Measurements from ENCODE around the gene PGAP6. TPM values are rescaled to one million over a fixed set of nuclear protein-coding genes. Genes with fewer than 3 reads are reported as not detected.

Gene PGAP6
- total and polyA plus RNA-seq, 2 of the 13 experiments (the other 11 are each of a cell fraction or from before 2014, with no cell fraction given), result 52.7 to 136 TPM

DNA sequence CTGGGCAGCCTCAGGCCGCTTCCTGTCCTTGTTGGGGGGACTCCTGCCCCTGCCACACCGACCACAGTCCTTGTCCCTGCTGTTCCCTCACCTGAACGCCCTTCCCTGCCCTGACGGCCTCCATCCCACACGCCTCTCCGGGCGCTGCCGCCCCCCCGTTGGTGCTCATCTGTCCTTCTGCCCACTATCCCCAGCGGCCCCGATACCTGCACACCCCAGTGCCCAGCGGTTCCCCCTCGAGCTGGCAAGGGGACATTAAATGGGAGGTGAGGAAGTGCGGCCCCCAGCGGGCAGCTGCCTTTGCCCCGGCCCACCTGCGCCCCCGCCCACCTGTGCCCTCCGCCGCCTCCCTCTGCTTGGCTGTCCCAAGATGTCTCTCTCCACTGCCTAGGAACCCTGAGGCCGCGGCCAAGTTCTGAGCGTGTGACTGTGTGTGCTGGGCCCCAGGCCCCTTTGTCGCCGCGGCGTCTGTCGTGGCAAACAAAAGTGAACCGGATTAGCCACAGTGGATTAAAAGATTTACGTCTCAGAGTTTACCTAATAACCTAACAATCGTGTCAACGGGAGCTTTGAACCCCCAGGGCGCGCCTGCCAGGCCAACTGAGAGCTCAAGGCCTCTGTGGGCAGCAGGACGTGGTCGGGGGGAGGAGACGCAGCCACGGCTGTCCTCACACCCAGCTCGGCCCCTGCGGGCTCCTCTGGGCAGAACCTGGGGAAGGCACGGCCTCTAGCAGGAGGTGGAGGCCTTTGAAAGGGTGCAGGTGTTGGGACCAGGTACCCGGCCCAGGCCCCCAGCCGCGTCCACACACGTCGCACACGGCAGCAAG, 21.7 kb downstream of the PGAP6 start (continued):
- TF ChIP-seq SOX5 (CRISPR knock-in tag; IDR thresholded peaks at IDR 0.05; ENCODE audit: borderline replicate concordance) (peak; percentile 55; the same call in 1 of the 2 replicates), ZNF510 (CRISPR knock-in tag; IDR thresholded peaks at IDR 0.05; ENCODE audit: low read depth) (no peak), NFE2 (CRISPR knock-in tag; IDR thresholded peaks at IDR 0.05) (no peak), ZNF207 (IDR thresholded peaks at IDR 0.05; ENCODE audit: borderline replicate concordance) (no peak), FLYWCH1 (CRISPR knock-in tag; IDR thresholded peaks at IDR 0.05) (no peak), MEF2D (CRISPR knock-in tag; IDR thresholded peaks at IDR 0.05) (0 out of 2 replicates have a peak, but pooled peaks have one; percentile 62), ZSCAN21 (CRISPR knock-in tag; IDR thresholded peaks at IDR 0.05; ENCODE audit: borderline replicate concordance) (no peak), ZBTB21 (CRISPR knock-in tag; IDR thresholded peaks at IDR 0.05) (no peak), ZFY (CRISPR knock-in tag; IDR thresholded peaks at IDR 0.05) (peak; percentile 58), SMARCE1 (IDR thresholded peaks at IDR 0.05; ENCODE audit: borderline replicate concordance) (no peak), GATAD2A (CRISPR knock-in tag; IDR thresholded peaks at IDR 0.05) (peak; percentile 53), ZNF260 (CRISPR knock-in tag; IDR thresholded peaks at IDR 0.05; ENCODE audit: borderline replicate concordance, low read depth) (no peak), CBFB (CRISPR knock-in tag; IDR thresholded peaks at IDR 0.05) (no peak), PHF21A (CRISPR knock-in tag; IDR thresholded peaks at IDR 0.05) (peak; percentile 47; the same call in 1 of the 2 replicates), ZNF530 (CRISPR knock-in tag; IDR thresholded peaks at IDR 0.05; ENCODE audit: low read depth) (no peak), ZNF567 (CRISPR knock-in tag; IDR thresholded peaks at IDR 0.05; ENCODE audit: borderline replicate concordance) (peak; percentile 50; the same call in 1 of the 2 replicates), TCF12 (IDR thresholded peaks at IDR 0.05) (no peak), TCF12 (CRISPR knock-in tag; IDR thresholded peaks at IDR 0.05) (0 out of 2 replicates have a peak, but pooled peaks have one; percentile 15)
- TF ChIP-seq, protein P1, sequence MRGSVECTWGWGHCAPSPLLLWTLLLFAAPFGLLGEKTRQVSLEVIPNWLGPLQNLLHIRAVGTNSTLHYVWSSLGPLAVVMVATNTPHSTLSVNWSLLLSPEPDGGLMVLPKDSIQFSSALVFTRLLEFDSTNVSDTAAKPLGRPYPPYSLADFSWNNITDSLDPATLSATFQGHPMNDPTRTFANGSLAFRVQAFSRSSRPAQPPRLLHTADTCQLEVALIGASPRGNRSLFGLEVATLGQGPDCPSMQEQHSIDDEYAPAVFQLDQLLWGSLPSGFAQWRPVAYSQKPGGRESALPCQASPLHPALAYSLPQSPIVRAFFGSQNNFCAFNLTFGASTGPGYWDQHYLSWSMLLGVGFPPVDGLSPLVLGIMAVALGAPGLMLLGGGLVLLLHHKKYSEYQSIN (CRISPR knock-in tag; IDR thresholded peaks at IDR 0.05; ENCODE audit: borderline replicate concordance), result no peak
- TF ChIP-seq, protein P2, sequence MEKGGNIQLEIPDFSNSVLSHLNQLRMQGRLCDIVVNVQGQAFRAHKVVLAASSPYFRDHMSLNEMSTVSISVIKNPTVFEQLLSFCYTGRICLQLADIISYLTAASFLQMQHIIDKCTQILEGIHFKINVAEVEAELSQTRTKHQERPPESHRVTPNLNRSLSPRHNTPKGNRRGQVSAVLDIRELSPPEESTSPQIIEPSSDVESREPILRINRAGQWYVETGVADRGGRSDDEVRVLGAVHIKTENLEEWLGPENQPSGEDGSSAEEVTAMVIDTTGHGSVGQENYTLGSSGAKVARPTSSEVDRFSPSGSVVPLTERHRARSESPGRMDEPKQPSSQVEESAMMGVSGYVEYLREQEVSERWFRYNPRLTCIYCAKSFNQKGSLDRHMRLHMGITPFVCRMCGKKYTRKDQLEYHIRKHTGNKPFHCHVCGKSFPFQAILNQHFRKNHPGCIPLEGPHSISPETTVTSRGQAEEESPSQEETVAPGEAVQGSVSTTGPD (CRISPR knock-in tag; IDR thresholded peaks at IDR 0.05), result 0 out of 2 replicates have a peak, but pooled peaks have one; percentile 34
- TF ChIP-seq, protein P3, sequence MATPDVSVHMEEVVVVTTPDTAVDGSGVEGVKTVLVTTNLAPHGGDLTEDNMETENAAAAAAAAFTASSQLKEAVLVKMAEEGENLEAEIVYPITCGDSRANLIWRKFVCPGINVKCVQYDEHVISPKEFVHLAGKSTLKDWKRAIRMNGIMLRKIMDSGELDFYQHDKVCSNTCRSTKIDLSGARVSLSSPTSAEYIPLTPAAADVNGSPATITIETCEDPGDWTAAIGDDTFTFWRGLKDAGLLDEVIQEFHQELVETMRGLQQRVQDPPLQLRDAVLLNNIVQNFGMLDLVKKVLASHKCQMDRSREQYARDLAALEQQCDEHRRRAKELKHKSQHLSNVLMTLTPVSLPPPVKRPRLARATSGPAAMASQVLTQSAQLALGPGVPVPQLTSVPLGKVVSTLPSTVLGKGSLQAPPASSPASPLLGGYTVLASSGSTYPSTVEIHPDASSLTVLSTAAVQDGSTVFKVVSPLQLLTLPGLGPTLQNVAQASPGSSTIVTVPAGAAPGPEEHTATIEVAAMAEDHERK (CRISPR knock-in tag; IDR thresholded peaks at IDR 0.05; ENCODE audit: low read depth), result no peak
- TF ChIP-seq, protein P4, sequence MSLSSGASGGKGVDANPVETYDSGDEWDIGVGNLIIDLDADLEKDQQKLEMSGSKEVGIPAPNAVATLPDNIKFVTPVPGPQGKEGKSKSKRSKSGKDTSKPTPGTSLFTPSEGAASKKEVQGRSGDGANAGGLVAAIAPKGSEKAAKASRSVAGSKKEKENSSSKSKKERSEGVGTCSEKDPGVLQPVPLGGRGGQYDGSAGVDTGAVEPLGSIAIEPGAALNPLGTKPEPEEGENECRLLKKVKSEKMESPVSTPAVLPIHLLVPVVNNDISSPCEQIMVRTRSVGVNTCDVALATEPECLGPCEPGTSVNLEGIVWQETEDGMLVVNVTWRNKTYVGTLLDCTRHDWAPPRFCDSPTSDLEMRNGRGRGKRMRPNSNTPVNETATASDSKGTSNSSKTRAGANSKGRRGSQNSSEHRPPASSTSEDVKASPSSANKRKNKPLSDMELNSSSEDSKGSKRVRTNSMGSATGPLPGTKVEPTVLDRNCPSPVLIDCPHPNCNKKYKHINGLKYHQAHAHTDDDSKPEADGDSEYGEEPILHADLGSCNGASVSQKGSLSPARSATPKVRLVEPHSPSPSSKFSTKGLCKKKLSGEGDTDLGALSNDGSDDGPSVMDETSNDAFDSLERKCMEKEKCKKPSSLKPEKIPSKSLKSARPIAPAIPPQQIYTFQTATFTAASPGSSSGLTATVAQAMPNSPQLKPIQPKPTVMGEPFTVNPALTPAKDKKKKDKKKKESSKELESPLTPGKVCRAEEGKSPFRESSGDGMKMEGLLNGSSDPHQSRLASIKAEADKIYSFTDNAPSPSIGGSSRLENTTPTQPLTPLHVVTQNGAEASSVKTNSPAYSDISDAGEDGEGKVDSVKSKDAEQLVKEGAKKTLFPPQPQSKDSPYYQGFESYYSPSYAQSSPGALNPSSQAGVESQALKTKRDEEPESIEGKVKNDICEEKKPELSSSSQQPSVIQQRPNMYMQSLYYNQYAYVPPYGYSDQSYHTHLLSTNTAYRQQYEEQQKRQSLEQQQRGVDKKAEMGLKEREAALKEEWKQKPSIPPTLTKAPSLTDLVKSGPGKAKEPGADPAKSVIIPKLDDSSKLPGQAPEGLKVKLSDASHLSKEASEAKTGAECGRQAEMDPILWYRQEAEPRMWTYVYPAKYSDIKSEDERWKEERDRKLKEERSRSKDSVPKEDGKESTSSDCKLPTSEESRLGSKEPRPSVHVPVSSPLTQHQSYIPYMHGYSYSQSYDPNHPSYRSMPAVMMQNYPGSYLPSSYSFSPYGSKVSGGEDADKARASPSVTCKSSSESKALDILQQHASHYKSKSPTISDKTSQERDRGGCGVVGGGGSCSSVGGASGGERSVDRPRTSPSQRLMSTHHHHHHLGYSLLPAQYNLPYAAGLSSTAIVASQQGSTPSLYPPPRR (CRISPR knock-in tag; IDR thresholded peaks at IDR 0.05; ENCODE audit: borderline replicate concordance), result no peak; the same call in 1 of the 2 replicates
